H1 (cell line): ENCODE results near the gene RAP1GDS1. TPM values are rescaled to one million over a fixed set of nuclear protein-coding genes. Genes with fewer than 3 reads are reported as not detected.

Experiments
- GABPA ChIP-seq: IDR thresholded peaks from 2 replicates; pipeline ENCODE4 v1.6.1; 2011; ENCODE audit warnings: mild to moderate bottlenecking, low read length, moderate library complexity, borderline replicate concordance; ENCODE audit not compliant: insufficient read depth
- polyA plus RNA-seq, 7 experiments: library from polyadenylated mRNA; depleted of rRNA in 3 of 7; stranded (reverse) in 5 of 7; unstranded in 2 of 7; fragments of >200 nt in 5 of 7; fragments of 200-250 nt in 2 of 7; gene quantifications; 1 replicate in 5 of 7; 2 replicates in 1 of 7; 4 replicates in 1 of 7; pipeline versions ENCODE4 v1.2.1 to v1.2.3, GENCODE V29; 2011 to 2013; ENCODE audit warnings: missing spikeins in 2 of 7, mixed read lengths in 2 of 7
- total RNA-seq: library from RNA; stranded (reverse); fragmentation: NEBNext Ultra II Directional; extraction: Animal tissue kit (Norgen Biotek cat#: 25700); gene quantifications from 2 replicates; pipeline ENCODE4 v1.2.1, GENCODE V29; 2021
- TF ChIP-seq, protein P1 (sequence below): fragments of 300-600 bp; sonication (generic); IDR thresholded peaks from 2 replicates; pipeline ENCODE4 v1.7.1; 2012; ENCODE audit warnings: low read length, moderate library complexity, mild to moderate bottlenecking, inconsistent platforms; ENCODE audit not compliant: insufficient replicate concordance

The RAP1GDS1 gene
- total and polyA plus RNA-seq, 2 of the 8 experiments (the other 6 are each of a cell fraction or from before 2014, with no cell fraction given), result 12.8 to 31.9 TPM

DNA sequence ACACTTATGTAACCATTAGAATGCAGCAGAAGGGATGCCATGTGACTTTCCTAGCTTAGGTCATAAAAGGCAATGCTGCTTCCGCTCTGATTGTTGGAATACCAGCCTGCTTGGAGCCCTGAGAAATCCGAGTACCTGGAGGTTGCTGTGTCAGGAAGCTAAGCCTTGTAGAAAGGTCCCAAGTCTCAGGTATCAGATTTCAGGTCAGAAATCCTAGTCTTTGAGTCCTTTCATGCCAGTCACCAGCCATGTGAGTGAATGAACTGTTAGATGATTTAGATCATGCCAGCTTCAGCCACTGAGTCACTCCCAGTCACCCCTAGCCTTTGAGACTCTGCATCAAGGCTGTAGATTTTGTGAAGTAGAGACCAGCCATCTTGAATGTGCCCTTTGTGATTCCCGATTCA is 23.5 kb downstream of the RAP1GDS1 start (continued):
- TF ChIP-seq, protein P1, sequence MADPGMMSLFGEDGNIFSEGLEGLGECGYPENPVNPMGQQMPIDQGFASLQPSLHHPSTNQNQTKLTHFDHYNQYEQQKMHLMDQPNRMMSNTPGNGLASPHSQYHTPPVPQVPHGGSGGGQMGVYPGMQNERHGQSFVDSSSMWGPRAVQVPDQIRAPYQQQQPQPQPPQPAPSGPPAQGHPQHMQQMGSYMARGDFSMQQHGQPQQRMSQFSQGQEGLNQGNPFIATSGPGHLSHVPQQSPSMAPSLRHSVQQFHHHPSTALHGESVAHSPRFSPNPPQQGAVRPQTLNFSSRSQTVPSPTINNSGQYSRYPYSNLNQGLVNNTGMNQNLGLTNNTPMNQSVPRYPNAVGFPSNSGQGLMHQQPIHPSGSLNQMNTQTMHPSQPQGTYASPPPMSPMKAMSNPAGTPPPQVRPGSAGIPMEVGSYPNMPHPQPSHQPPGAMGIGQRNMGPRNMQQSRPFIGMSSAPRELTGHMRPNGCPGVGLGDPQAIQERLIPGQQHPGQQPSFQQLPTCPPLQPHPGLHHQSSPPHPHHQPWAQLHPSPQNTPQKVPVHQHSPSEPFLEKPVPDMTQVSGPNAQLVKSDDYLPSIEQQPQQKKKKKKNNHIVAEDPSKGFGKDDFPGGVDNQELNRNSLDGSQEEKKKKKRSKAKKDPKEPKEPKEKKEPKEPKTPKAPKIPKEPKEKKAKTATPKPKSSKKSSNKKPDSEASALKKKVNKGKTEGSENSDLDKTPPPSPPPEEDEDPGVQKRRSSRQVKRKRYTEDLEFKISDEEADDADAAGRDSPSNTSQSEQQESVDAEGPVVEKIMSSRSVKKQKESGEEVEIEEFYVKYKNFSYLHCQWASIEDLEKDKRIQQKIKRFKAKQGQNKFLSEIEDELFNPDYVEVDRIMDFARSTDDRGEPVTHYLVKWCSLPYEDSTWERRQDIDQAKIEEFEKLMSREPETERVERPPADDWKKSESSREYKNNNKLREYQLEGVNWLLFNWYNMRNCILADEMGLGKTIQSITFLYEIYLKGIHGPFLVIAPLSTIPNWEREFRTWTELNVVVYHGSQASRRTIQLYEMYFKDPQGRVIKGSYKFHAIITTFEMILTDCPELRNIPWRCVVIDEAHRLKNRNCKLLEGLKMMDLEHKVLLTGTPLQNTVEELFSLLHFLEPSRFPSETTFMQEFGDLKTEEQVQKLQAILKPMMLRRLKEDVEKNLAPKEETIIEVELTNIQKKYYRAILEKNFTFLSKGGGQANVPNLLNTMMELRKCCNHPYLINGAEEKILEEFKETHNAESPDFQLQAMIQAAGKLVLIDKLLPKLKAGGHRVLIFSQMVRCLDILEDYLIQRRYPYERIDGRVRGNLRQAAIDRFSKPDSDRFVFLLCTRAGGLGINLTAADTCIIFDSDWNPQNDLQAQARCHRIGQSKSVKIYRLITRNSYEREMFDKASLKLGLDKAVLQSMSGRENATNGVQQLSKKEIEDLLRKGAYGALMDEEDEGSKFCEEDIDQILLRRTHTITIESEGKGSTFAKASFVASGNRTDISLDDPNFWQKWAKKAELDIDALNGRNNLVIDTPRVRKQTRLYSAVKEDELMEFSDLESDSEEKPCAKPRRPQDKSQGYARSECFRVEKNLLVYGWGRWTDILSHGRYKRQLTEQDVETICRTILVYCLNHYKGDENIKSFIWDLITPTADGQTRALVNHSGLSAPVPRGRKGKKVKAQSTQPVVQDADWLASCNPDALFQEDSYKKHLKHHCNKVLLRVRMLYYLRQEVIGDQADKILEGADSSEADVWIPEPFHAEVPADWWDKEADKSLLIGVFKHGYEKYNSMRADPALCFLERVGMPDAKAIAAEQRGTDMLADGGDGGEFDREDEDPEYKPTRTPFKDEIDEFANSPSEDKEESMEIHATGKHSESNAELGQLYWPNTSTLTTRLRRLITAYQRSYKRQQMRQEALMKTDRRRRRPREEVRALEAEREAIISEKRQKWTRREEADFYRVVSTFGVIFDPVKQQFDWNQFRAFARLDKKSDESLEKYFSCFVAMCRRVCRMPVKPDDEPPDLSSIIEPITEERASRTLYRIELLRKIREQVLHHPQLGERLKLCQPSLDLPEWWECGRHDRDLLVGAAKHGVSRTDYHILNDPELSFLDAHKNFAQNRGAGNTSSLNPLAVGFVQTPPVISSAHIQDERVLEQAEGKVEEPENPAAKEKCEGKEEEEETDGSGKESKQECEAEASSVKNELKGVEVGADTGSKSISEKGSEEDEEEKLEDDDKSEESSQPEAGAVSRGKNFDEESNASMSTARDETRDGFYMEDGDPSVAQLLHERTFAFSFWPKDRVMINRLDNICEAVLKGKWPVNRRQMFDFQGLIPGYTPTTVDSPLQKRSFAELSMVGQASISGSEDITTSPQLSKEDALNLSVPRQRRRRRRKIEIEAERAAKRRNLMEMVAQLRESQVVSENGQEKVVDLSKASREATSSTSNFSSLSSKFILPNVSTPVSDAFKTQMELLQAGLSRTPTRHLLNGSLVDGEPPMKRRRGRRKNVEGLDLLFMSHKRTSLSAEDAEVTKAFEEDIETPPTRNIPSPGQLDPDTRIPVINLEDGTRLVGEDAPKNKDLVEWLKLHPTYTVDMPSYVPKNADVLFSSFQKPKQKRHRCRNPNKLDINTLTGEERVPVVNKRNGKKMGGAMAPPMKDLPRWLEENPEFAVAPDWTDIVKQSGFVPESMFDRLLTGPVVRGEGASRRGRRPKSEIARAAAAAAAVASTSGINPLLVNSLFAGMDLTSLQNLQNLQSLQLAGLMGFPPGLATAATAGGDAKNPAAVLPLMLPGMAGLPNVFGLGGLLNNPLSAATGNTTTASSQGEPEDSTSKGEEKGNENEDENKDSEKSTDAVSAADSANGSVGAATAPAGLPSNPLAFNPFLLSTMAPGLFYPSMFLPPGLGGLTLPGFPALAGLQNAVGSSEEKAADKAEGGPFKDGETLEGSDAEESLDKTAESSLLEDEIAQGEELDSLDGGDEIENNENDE, result no peak
- TF ChIP-seq GABPA, result no peak
